ENCODE results near the gene SERPIND1. TPM values are rescaled to one million over a fixed set of nuclear protein-coding genes. Genes with fewer than 3 reads are reported as not detected.

Gene SERPIND1
- total and polyA plus RNA-seq, 2 of the 8 experiments (the other 6 are each of a cell fraction or from before 2014, with no cell fraction given): not detected

DNA sequence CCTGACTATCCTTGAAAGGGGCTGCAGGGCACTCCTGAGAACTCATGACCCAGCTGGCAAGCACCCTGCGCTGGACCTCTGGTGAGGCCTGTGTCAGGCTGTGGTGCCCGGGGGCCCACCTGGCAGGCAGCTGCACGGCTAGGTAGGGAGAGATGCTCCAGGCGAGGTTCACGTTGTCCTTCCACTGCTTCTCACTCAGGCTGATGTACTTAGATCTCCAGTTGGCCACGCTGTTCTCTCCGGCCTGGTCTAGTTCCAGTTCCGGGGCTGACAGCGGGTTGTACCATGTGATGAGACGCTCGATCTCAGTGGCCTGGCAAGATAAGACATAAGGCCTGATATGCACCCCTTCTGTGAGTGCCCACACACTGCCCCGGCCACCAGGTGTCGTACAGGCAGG lies 44.7 kb upstream of the SERPIND1 start:
- no peaks in the 10 kb centered on the region for H3K79me1 ChIP-seq (ENCODE audit: low read depth, low read length)
- H3K23me2 ChIP-seq (ENCODE audit: low read depth, low read length): no peaks in the 10 kb centered on the region; the same call in 1 of the 2 replicates
- H3K4me3 ChIP-seq (ENCODE audit: extremely low read depth in 1 of 4, insufficient read depth in 2 of 4, low read depth in 3 of 4, low read length in 4 of 4): no peak overlapping the region
- DNase-seq (ENCODE audit: low read depth in 1 of 2, low spot score in 2 of 2) (no peak), FAIRE-seq (no peak)
- no peaks in the 10 kb centered on the region for H3K27me3 ChIP-seq (replicated peaks in 1 of 4; ENCODE audit: control insufficient read depth in 3 of 4, extremely low read depth in 1 of 4, insufficient read depth in 3 of 4, low read length in 3 of 4)
- no peak overlapping the region for H3K4ac ChIP-seq (replicated peaks; ENCODE audit: insufficient read length, low read depth, low read length)
- no peak overlapping the region for H2BK120ac ChIP-seq (replicated peaks; ENCODE audit: low read depth, low read length)
- H3K9ac ChIP-seq (replicated peaks in 1 of 4; ENCODE audit: extremely low read depth in 1 of 4, low read depth in 3 of 4, low read length in 3 of 4): no peak overlapping the region
- H3K14ac ChIP-seq (ENCODE audit: insufficient read length): no peak overlapping the region
- H3K9me3 ChIP-seq (ENCODE audit: insufficient read depth in 2 of 2, low read depth in 1 of 2, low read length in 1 of 2): no peaks in the 10 kb centered on the region
- no peaks in the 10 kb centered on the region for H3K79me2 ChIP-seq (ENCODE audit: control insufficient read depth in 1 of 2, insufficient read depth in 2 of 2, low read length in 2 of 2)
- no peak overlapping the region for H4K8ac ChIP-seq (ENCODE audit: extremely low read depth, insufficient read depth, low read length)
- H3K36me3 ChIP-seq (ENCODE audit: control insufficient read depth in 2 of 4, insufficient read depth in 4 of 4, low read length in 3 of 4): peaks cover 0 to 3% (median under 1%) of the 10 kb centered on the region in 4 experiments; a peak in 2 of 8 replicates
- H4K5ac ChIP-seq (ENCODE audit: insufficient read length, low read depth, low read length): no peak overlapping the region
- 89% methylated on average over 13 of the region's 13 CpGs; no CpG with 5 or more reads in 1 of the 2 experiments for WGBS, 2 experiments (ENCODE audit: extremely low coverage in 1 of 2, insufficient coverage in 1 of 2, insufficient read length in 1 of 2, insufficient replicate concordance in 2 of 2, low coverage in 1 of 2, low lambda C conversion rate in 2 of 2, missing lambda C conversion rate in 1 of 2)
- ChIA-PET POLR2A (ENCODE audit: partially characterized antibody) (no interaction called here), CTCF (ENCODE audit: partially characterized antibody) (interaction anchor here (1.0 to 2.3 kb wide), 3 partner anchors 13 to 146 kb away, joined by 3 to 12 read pairs (median 7); no protein-coding TSS in a partner anchor)
- H2BK5ac ChIP-seq (ENCODE audit: low read depth, low read length): no peak overlapping the region
- H3K4me1 ChIP-seq (replicated peaks in 1 of 4; ENCODE audit: control insufficient read depth in 3 of 4, insufficient read depth in 4 of 4, low read length in 3 of 4): no peaks in the 10 kb centered on the region
- peaks cover 0 to 2% of the 10 kb centered on the region in 2 experiments for H4K20me1 ChIP-seq (replicated peaks in 1 of 2; ENCODE audit: control insufficient read depth in 1 of 2, insufficient read depth in 2 of 2, low read length in 2 of 2)
- H3K18ac ChIP-seq (ENCODE audit: extremely low read depth, low read length): no peak overlapping the region
- H3K4me2 ChIP-seq (ENCODE audit: insufficient read depth in 1 of 2, low read depth in 2 of 2, low read length in 2 of 2): no peak overlapping the region
- no peak for TF ChIP-seq GABPA (IDR thresholded peaks at IDR 0.05; ENCODE audit: borderline replicate concordance, insufficient read depth, low read length)
- TF ChIP-seq ASH2L (IDR thresholded peaks at IDR 0.05; ENCODE audit: low read length): no peak
- H2AFZ ChIP-seq (ENCODE audit: low read length): no peak overlapping the region
- no peak overlapping the region for H2AK5ac ChIP-seq (ENCODE audit: low read depth, low read length)
- H2BK20ac ChIP-seq (ENCODE audit: low read length): no peak overlapping the region
- H2BK12ac ChIP-seq (ENCODE audit: low read depth, low read length): no peak overlapping the region
- no peak overlapping the region for H3K56ac ChIP-seq (replicated peaks; ENCODE audit: insufficient read length, low read depth, low read length)
- no peak overlapping the region for H4K91ac ChIP-seq (replicated peaks; ENCODE audit: insufficient read length, low read length)
- no peak overlapping the region for H3K23ac ChIP-seq (ENCODE audit: insufficient read length)
- no peak overlapping the region for H2BK15ac ChIP-seq (ENCODE audit: low read length)
- H3K27ac ChIP-seq (ENCODE audit: low read depth, low read length): no peak overlapping the region

Measured in H1 (cell line).